Parathyroid adenoma (tissue), 2 donors: ENCODE results near the gene WWOX.

Source experiments
- H2AFZ ChIP-seq: fragments of 300-600 bp; sonication (generic); one replicate; pipeline ENCODE4 v1.7.0; 2017; ENCODE audit warnings: antibody characterized with exemption, mild to moderate bottlenecking
- H3K27ac ChIP-seq: fragments of 300-600 bp; sonication (generic); one replicate; pipeline ENCODE4 v1.7.0; 2017
- H3K27me3 ChIP-seq: fragments of 300-600 bp; sonication (generic); one replicate; pipeline ENCODE4 v1.7.0; 2017; ENCODE audit warnings: low read length; ENCODE audit not compliant: control insufficient read depth, insufficient read depth
- H3K36me3 ChIP-seq: fragments of 300-600 bp; sonication (generic); one replicate; pipeline ENCODE4 v1.7.0; 2017; ENCODE audit warnings: low read length; ENCODE audit not compliant: control insufficient read depth, insufficient read depth
- H3K4me1 ChIP-seq: fragments of 300-600 bp; sonication (generic); one replicate; pipeline ENCODE4 v1.7.0; 2017; ENCODE audit warnings: control low read depth
- H3K4me2 ChIP-seq: fragments of 300-600 bp; sonication (generic); one replicate; pipeline ENCODE4 v1.7.0; 2017; ENCODE audit warnings: low read length
- H3K4me3 ChIP-seq: fragments of 300-600 bp; sonication (generic); one replicate; pipeline ENCODE4 v1.7.0; 2017; ENCODE audit warnings: low read depth, low read length
- H3K79me2 ChIP-seq: fragments of 300-600 bp; sonication (generic); one replicate; pipeline ENCODE4 v1.7.0; 2017; ENCODE audit warnings: control low read depth
- H3K9ac ChIP-seq: fragments of 300-600 bp; sonication (generic); one replicate; pipeline ENCODE4 v1.7.0; 2017; ENCODE audit warnings: mild to moderate bottlenecking
- H3K9me3 ChIP-seq: fragments of 300-600 bp; sonication (generic); one replicate; pipeline ENCODE4 v1.7.0; 2017; ENCODE audit warnings: low read length; ENCODE audit not compliant: control insufficient read depth
- CTCF ChIP-seq: fragments of 300-600 bp; sonication (generic); IDR thresholded peaks from one replicate; pipeline ENCODE4 v1.7.0; 2017; ENCODE audit warnings: antibody characterized with exemption, mild to moderate bottlenecking
- donor health status: primary hyperparathyroidism.

Gene WWOX

GRCh38 chr16:79110953-79111352 lies 1011.5 kb downstream of the WWOX start:
- Histone ChIP-seq H3K9ac (no peak overlapping the region), H3K9me3 (no peaks in the 10 kb centered on the region), H3K4me1 (no peaks in the 10 kb centered on the region), H3K4me3 (no peak overlapping the region), H3K4me2 (no peak overlapping the region), H3K27ac (no peak overlapping the region), H3K79me2 (no peaks in the 10 kb centered on the region), H3K27me3 (no peaks in the 10 kb centered on the region), H3K36me3 (no peaks in the 10 kb centered on the region), H2AFZ (no peak overlapping the region)
- no peak for TF ChIP-seq CTCF

GRCh38 chr16:79112462-79112861 lies 1013.0 kb downstream of the WWOX start:
- Histone ChIP-seq H3K4me3 (no peak overlapping the region), H2AFZ (no peak overlapping the region), H3K9me3 (no peaks in the 10 kb centered on the region), H3K9ac (no peak overlapping the region), H3K27me3 (no peaks in the 10 kb centered on the region), H3K79me2 (no peaks in the 10 kb centered on the region), H3K4me1 (no peaks in the 10 kb centered on the region), H3K27ac (no peak overlapping the region), H3K36me3 (no peaks in the 10 kb centered on the region), H3K4me2 (no peak overlapping the region)
- TF ChIP-seq CTCF: no peak

GRCh38 chr16:79113826-79114225 lies 1014.4 kb downstream of the WWOX start:
- H3K4me3 ChIP-seq: no peak overlapping the region
- no peaks in the 10 kb centered on the region for H3K27me3 ChIP-seq
- H3K4me1 ChIP-seq: no peaks in the 10 kb centered on the region
- no peak overlapping the region for H3K9ac ChIP-seq
- no peaks in the 10 kb centered on the region for H3K79me2 ChIP-seq
- H3K9me3 ChIP-seq: no peaks in the 10 kb centered on the region
- no peak overlapping the region for H3K27ac ChIP-seq
- H3K4me2 ChIP-seq: no peak overlapping the region
- TF ChIP-seq CTCF: no peak
- H3K36me3 ChIP-seq: no peaks in the 10 kb centered on the region
- no peak overlapping the region for H2AFZ ChIP-seq

- no peak overlapping the region for H3K4me3 ChIP-seq
- no peaks in the 10 kb centered on the region for H3K4me1 ChIP-seq
- H3K36me3 ChIP-seq: no peaks in the 10 kb centered on the region
- H3K4me2 ChIP-seq: no peak overlapping the region
- no peak overlapping the region for H3K27ac ChIP-seq
- H3K27me3 ChIP-seq: no peaks in the 10 kb centered on the region
- no peak overlapping the region for H2AFZ ChIP-seq
- H3K9ac ChIP-seq: no peak overlapping the region
- H3K79me2 ChIP-seq: no peaks in the 10 kb centered on the region
- TF ChIP-seq CTCF: no peak
- H3K9me3 ChIP-seq: no peaks in the 10 kb centered on the region
Measured at GRCh38 chr16:79114759-79115158, 1015.3 kb downstream of the WWOX start.

- H3K9me3 ChIP-seq: no peaks in the 10 kb centered on the region
- no peak overlapping the region for H3K9ac ChIP-seq
- no peak overlapping the region for H2AFZ ChIP-seq
- no peak overlapping the region for H3K27ac ChIP-seq
- no peaks in the 10 kb centered on the region for H3K79me2 ChIP-seq
- H3K4me2 ChIP-seq: no peak overlapping the region
- TF ChIP-seq CTCF: no peak
- no peaks in the 10 kb centered on the region for H3K36me3 ChIP-seq
- H3K4me3 ChIP-seq: no peak overlapping the region
- no peaks in the 10 kb centered on the region for H3K27me3 ChIP-seq
- H3K4me1 ChIP-seq: no peaks in the 10 kb centered on the region
Measured at GRCh38 chr16:79121906-79122305, 1022.5 kb downstream of the WWOX start.
